ENCODE results near the gene CTTNBP2. TPM values are rescaled to one million over a fixed set of nuclear protein-coding genes. Genes with fewer than 3 reads are reported as not detected.

Gene CTTNBP2
- total RNA-seq, 1 experiment from 2014 or later = 17.6 TPM

DNA sequence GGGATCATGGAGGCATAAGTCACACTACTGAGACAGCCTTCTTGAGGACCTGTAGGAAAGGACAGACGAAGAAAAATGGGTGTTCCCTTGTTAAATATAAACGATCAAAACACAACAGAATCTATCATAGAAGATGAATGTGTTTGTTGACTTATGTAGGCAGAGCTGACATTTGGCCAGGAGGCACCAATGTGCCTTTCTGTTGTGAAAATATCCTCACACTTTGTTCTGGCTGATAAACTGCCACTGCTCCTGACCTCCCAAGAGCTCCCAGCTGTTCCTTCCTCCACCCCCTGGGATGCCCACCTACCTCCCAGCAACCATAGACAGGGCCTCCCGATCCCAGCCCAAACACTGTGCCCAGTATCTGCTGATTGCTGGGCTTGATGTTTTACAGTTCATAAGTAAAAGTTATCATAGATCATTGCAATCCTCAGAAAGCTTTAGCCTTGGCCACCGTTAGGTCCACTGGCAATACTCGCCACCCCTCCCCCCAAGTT is 116.6 kb downstream of the CTTNBP2 start:
- Histone ChIP-seq H2BK5ac (ENCODE audit: insufficient read length, low read length) (no peak overlapping the region), H3K9me3 (ENCODE audit: control insufficient read depth, low read depth, low read length) (no peaks in the 10 kb centered on the region), H3K4me1 (ENCODE audit: insufficient read depth, low read length) (no peaks in the 10 kb centered on the region), H2BK20ac (ENCODE audit: low read depth, low read length, poor library complexity, severe bottlenecking) (no peak overlapping the region), H3K79me1 (ENCODE audit: insufficient read depth, low read depth, low read length, poor library complexity, severe bottlenecking) (no peaks in the 10 kb centered on the region), H4K91ac (ENCODE audit: insufficient read length, low read depth, low read length) (no peak overlapping the region), H3T11ph (ENCODE audit: low read length) (no peak overlapping the region), H2BK120ac (ENCODE audit: low read depth, low read length, poor library complexity, severe bottlenecking) (no peak overlapping the region), H3K14ac (ENCODE audit: insufficient read depth, low read length) (no peak overlapping the region), H3K27me3 (ENCODE audit: insufficient read depth, low read length) (no peaks in the 10 kb centered on the region), H2BK15ac (ENCODE audit: low read depth, low read length) (no peak overlapping the region), H3K4me2 (ENCODE audit: insufficient read depth, insufficient read length, low read length) (no peak overlapping the region), H3K79me2 (ENCODE audit: insufficient read depth, low read length) (no peaks in the 10 kb centered on the region), H3K9ac (ENCODE audit: extremely low read depth, insufficient read length, low read length) (no peak overlapping the region), H4K5ac (ENCODE audit: insufficient read length, low read depth, low read length) (no peak overlapping the region), H4K8ac (replicated peaks; ENCODE audit: insufficient read length, low read depth, low read length) (no peak overlapping the region), H2BK12ac (ENCODE audit: insufficient read length, low read depth, low read length) (no peak overlapping the region), H4K20me1 (ENCODE audit: control insufficient read depth, insufficient read depth, insufficient read length) (no peaks in the 10 kb centered on the region), H3K27ac (ENCODE audit: insufficient read length, low read depth, low read length) (no peak overlapping the region), H3K18ac (ENCODE audit: insufficient read length, low read depth, low read length) (no peak overlapping the region), H3K56ac (ENCODE audit: insufficient read length, low read depth, low read length) (no peak overlapping the region), H2AFZ (ENCODE audit: low read length) (no peak overlapping the region), H2AK5ac (ENCODE audit: insufficient read length, low read length) (no peak overlapping the region), H3K23ac (ENCODE audit: insufficient read length, low read depth, low read length) (no peak overlapping the region), H3K4ac (ENCODE audit: low read depth, low read length) (no peak overlapping the region), H3K23me2 (ENCODE audit: insufficient read length, low read depth, low read length, poor library complexity, severe bottlenecking) (no peaks in the 10 kb centered on the region)
- TF ChIP-seq, protein P1, sequence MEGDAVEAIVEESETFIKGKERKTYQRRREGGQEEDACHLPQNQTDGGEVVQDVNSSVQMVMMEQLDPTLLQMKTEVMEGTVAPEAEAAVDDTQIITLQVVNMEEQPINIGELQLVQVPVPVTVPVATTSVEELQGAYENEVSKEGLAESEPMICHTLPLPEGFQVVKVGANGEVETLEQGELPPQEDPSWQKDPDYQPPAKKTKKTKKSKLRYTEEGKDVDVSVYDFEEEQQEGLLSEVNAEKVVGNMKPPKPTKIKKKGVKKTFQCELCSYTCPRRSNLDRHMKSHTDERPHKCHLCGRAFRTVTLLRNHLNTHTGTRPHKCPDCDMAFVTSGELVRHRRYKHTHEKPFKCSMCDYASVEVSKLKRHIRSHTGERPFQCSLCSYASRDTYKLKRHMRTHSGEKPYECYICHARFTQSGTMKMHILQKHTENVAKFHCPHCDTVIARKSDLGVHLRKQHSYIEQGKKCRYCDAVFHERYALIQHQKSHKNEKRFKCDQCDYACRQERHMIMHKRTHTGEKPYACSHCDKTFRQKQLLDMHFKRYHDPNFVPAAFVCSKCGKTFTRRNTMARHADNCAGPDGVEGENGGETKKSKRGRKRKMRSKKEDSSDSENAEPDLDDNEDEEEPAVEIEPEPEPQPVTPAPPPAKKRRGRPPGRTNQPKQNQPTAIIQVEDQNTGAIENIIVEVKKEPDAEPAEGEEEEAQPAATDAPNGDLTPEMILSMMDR (conservative IDR thresholded peaks at IDR 0.05) = no peak
- peak overlapping the region in 1 of 3 experiments; percentile 85; a peak in 2 of 7 replicates for H3K27ac Mint-ChIP-seq
- H3K27me3 Mint-ChIP-seq (ENCODE audit: low read depth) = no peaks in the 10 kb centered on the region
- no peaks in the 10 kb centered on the region for H3K9me3 Mint-ChIP-seq
- H3K4me3 Mint-ChIP-seq = no peak overlapping the region
- H3K4me1 Mint-ChIP-seq = no peaks in the 10 kb centered on the region; a peak in 1 of 4 replicates
- peaks cover 23 to 40% (median 24%) of the 10 kb centered on the region in 3 experiments; a peak in 6 of 7 replicates for H3K36me3 Mint-ChIP-seq (ENCODE audit: insufficient read depth in 1 of 3, low read depth in 3 of 3)
- WGBS (ENCODE audit: extremely low coverage, insufficient read length, low lambda C conversion rate) = no CpG with 5 or more reads among the region's 5 CpGs
- no peak for DNase-seq
